H1 (cell line): ENCODE data around the gene KRT80. TPM values are rescaled to one million over a fixed set of nuclear protein-coding genes. Genes with fewer than 3 reads are reported as not detected.

Source experiments
- CTCF ChIA-PET: fragments of 300-600 bp; sonication (Branson Sonifier 250); formaldehyde crosslinking; loops from one replicate; lab custom pipeline; 2021; ENCODE audit not compliant: partially characterized antibody; lab: Charles Lee
- POLR2A ChIA-PET: fragments of 300-600 bp; sonication (Branson Sonifier 250); formaldehyde crosslinking; loops from one replicate; lab custom pipeline; 2021; ENCODE audit warnings: inconsistent platforms; ENCODE audit not compliant: partially characterized antibody; lab: Charles Lee
- DNase-seq, 2 experiments: peaks; one replicate each; pipeline versions ENCODE4 v3.0.0 to v3.0.0-alpha.2; 2010 to 2022; ENCODE audit warnings: low spot score in 2 of 2, low read depth in 1 of 2, mixed read lengths in 1 of 2
- FAIRE-seq: peaks from 2 replicates; lab custom pipeline; 2011; peaks lifted over from hg19 to GRCh38; lab: Jason Lieb, UNC
- H2AFZ ChIP-seq: 2 replicates; pipeline ENCODE4 v1.8.1; 2012; ENCODE audit warnings: low read length, inconsistent platforms
- H2AK5ac ChIP-seq: 2 replicates; pipeline ENCODE4 v1.6.1; 2013; ENCODE audit warnings: low read depth, low read length
- H2BK120ac ChIP-seq: replicated peaks from 2 replicates; pipeline ENCODE3; 2013; ENCODE audit warnings: low read depth, low read length, inconsistent platforms
- H2BK12ac ChIP-seq: 2 replicates; pipeline ENCODE4 v1.6.1; 2013; ENCODE audit warnings: low read depth, low read length
- H2BK15ac ChIP-seq: 2 replicates; pipeline ENCODE4 v1.6.1; 2013; ENCODE audit warnings: low read length
- H2BK20ac ChIP-seq: 2 replicates; pipeline ENCODE4 v1.6.1; 2013; ENCODE audit warnings: low read length
- H2BK5ac ChIP-seq: 2 replicates; pipeline ENCODE4 v1.6.1; 2013; ENCODE audit warnings: low read depth, low read length
- H3K14ac ChIP-seq: 2 replicates; pipeline ENCODE4 v1.6.1; 2013; ENCODE audit warnings: inconsistent platforms; ENCODE audit not compliant: insufficient read length
- H3K18ac ChIP-seq: 2 replicates; pipeline ENCODE4 v1.6.1; 2013; ENCODE audit warnings: low read length; ENCODE audit errors: extremely low read depth
- H3K23ac ChIP-seq: 2 replicates; pipeline ENCODE4 v1.6.1; 2013; ENCODE audit warnings: inconsistent platforms; ENCODE audit not compliant: insufficient read length
- H3K23me2 ChIP-seq: 2 replicates; pipeline ENCODE4 v1.6.1; 2013; ENCODE audit warnings: low read depth, low read length
- H3K27ac ChIP-seq: 2 replicates; pipeline ENCODE4 v1.6.1; 2011; ENCODE audit warnings: low read depth, low read length, inconsistent platforms
- H3K27me3 ChIP-seq, 4 experiments: replicated peaks in 1 of 4; 1 replicate in 1 of 4; 2 replicates in 3 of 4; pipeline versions ENCODE4 v1.6.1 to v1.8.1; 2011 to 2013; ENCODE audit warnings: low read length in 3 of 4, mild to moderate bottlenecking in 3 of 4, inconsistent platforms in 2 of 4, mixed read lengths in 2 of 4, moderate library complexity in 1 of 4; ENCODE audit not compliant: control insufficient read depth in 3 of 4, insufficient read depth in 3 of 4; ENCODE audit errors: extremely low read depth in 1 of 4
- H3K36me3 ChIP-seq, 4 experiments: 2 replicates each; pipeline versions ENCODE4 v1.6.1 to v1.8.1; 2011 to 2013; ENCODE audit warnings: mild to moderate bottlenecking in 4 of 4, low read length in 3 of 4, moderate library complexity in 2 of 4, control low read depth in 1 of 4, inconsistent platforms in 1 of 4; ENCODE audit not compliant: insufficient read depth in 4 of 4, control insufficient read depth in 2 of 4
- H3K4ac ChIP-seq: replicated peaks from 2 replicates; pipeline ENCODE3; 2013; ENCODE audit warnings: low read length, low read depth, mixed read lengths, inconsistent platforms; ENCODE audit not compliant: insufficient read length
- H3K4me1 ChIP-seq, 4 experiments: replicated peaks in 1 of 4; 1 replicate in 1 of 4; 2 replicates in 3 of 4; pipeline versions ENCODE4 v1.6.1 to v1.8.1; 2011 to 2013; ENCODE audit warnings: low read length in 3 of 4, inconsistent platforms in 2 of 4, mixed read lengths in 1 of 4; ENCODE audit not compliant: insufficient read depth in 4 of 4, control insufficient read depth in 3 of 4
- H3K4me2 ChIP-seq, 2 experiments: 2 replicates each; pipeline versions ENCODE4 v1.6.1 to v1.8.1; 2011 to 2013; ENCODE audit warnings: low read depth in 2 of 2, low read length in 2 of 2, control low read depth in 1 of 2, inconsistent platforms in 1 of 2, mild to moderate bottlenecking in 1 of 2; ENCODE audit not compliant: insufficient read depth in 1 of 2
- H3K4me3 ChIP-seq, 4 experiments: fragments of 200-600, 300-600 bp in 1 of 4; sonication (generic), shearing (Covaris generic), sonication (Bioruptor Twin) in 1 of 4; 2 replicates each; pipeline versions ENCODE4 v1.5.1 to v1.8.1; 2011 to 2016; ENCODE audit warnings: low read length in 4 of 4, low read depth in 3 of 4, control low read depth in 2 of 4, inconsistent platforms in 2 of 4, mild to moderate bottlenecking in 2 of 4, mixed read lengths in 1 of 4, moderate library complexity in 1 of 4; ENCODE audit not compliant: insufficient read depth in 2 of 4; ENCODE audit errors: extremely low read depth in 1 of 4
- H3K56ac ChIP-seq: replicated peaks from 2 replicates; pipeline ENCODE3; 2013; ENCODE audit warnings: low read depth, mild to moderate bottlenecking, mixed read lengths, low read length, inconsistent platforms; ENCODE audit not compliant: insufficient read length
- H3K79me1 ChIP-seq: 2 replicates; pipeline ENCODE4 v1.6.1; 2013; ENCODE audit warnings: low read depth, low read length, control low read depth
- H3K79me2 ChIP-seq, 2 experiments: 2 replicates each; pipeline versions ENCODE4 v1.6.1 to v1.8.1; 2012 to 2013; ENCODE audit warnings: low read length in 2 of 2, mild to moderate bottlenecking in 2 of 2, inconsistent platforms in 1 of 2; ENCODE audit not compliant: insufficient read depth in 2 of 2, control insufficient read depth in 1 of 2
- H3K9ac ChIP-seq, 4 experiments: replicated peaks in 1 of 4; 1 replicate in 1 of 4; 2 replicates in 3 of 4; pipeline versions ENCODE4 v1.6.1 to v1.8.1; 2011 to 2013; ENCODE audit warnings: low read depth in 3 of 4, low read length in 3 of 4, control low read depth in 2 of 4, mild to moderate bottlenecking in 2 of 4, moderate library complexity in 2 of 4, inconsistent platforms in 1 of 4; ENCODE audit errors: extremely low read depth in 1 of 4
- H3K9me3 ChIP-seq, 2 experiments: 2 replicates each; pipeline versions ENCODE4 v1.6.1 to v1.8.1; 2012 to 2013; ENCODE audit warnings: mild to moderate bottlenecking in 2 of 2, moderate library complexity in 2 of 2, control low read depth in 1 of 2, inconsistent platforms in 1 of 2, low read depth in 1 of 2, low read length in 1 of 2, mixed read lengths in 1 of 2; ENCODE audit not compliant: insufficient read depth in 2 of 2
- H4K20me1 ChIP-seq, 2 experiments: replicated peaks in 1 of 2; 2 replicates each; pipeline versions ENCODE3 to v1.8.1; 2011 to 2013; ENCODE audit warnings: inconsistent platforms in 2 of 2, low read length in 2 of 2, mild to moderate bottlenecking in 1 of 2; ENCODE audit not compliant: insufficient read depth in 2 of 2, control insufficient read depth in 1 of 2
- H4K5ac ChIP-seq: 2 replicates; pipeline ENCODE4 v1.6.1; 2013; ENCODE audit warnings: low read length, low read depth, mixed read lengths, inconsistent platforms; ENCODE audit not compliant: insufficient read length
- H4K8ac ChIP-seq: 2 replicates; pipeline ENCODE4 v1.8.0; 2013; ENCODE audit warnings: mild to moderate bottlenecking, moderate library complexity, low read length, inconsistent platforms; ENCODE audit not compliant: insufficient read depth; ENCODE audit errors: extremely low read depth
- H4K91ac ChIP-seq: replicated peaks from 2 replicates; pipeline ENCODE3; 2013; ENCODE audit warnings: low read length, mixed read lengths, inconsistent platforms; ENCODE audit not compliant: insufficient read length
- HDAC2 ChIP-seq, 2 experiments: fragments of 300-600 bp in 1 of 2; sonication (generic) in 1 of 2; IDR thresholded peaks; 2 replicates each; pipeline ENCODE4 v1.6.1; 2011 to 2012; ENCODE audit warnings: low read depth in 2 of 2, low read length in 2 of 2, mild to moderate bottlenecking in 2 of 2, moderate library complexity in 2 of 2, borderline replicate concordance in 1 of 2, inconsistent platforms in 1 of 2
- KDM1A ChIP-seq: fragments of 200-600, 300-600 bp; sonication (generic); IDR thresholded peaks from 2 replicates; pipeline ENCODE4 v1.7.1; 2016; ENCODE audit warnings: mild to moderate bottlenecking, low read length, borderline replicate concordance
- SAP30 ChIP-seq: fragments of 300-600 bp; sonication (generic); IDR thresholded peaks from 2 replicates; pipeline ENCODE4 v1.7.1; 2012; ENCODE audit warnings: low read length, moderate library complexity, mild to moderate bottlenecking, inconsistent platforms; ENCODE audit not compliant: insufficient read depth, insufficient replicate concordance
- WGBS, 2 experiments: shearing (Covaris generic) in 1 of 2; methylation state at CpG; one replicate each; pipeline versions ENCODE4 v1.1.6 to v1.1.7; 2013 to 2015; ENCODE audit warnings: low lambda C conversion rate in 2 of 2, mixed read lengths in 2 of 2, inconsistent platforms in 1 of 2, low coverage in 1 of 2, missing lambda C conversion rate in 1 of 2; ENCODE audit not compliant: insufficient replicate concordance in 2 of 2, insufficient coverage in 1 of 2, insufficient read length in 1 of 2; ENCODE audit errors: extremely low coverage in 1 of 2, missing lambda C conversion rate in 1 of 2; 5-methylcytosine and 5-hydroxymethylcytosine counted together
- polyA plus RNA-seq, 7 experiments: library from polyadenylated mRNA; depleted of rRNA in 3 of 7; stranded (reverse) in 5 of 7; unstranded in 2 of 7; fragments of >200 nt in 5 of 7; fragments of 200-250 nt in 2 of 7; gene quantifications; 1 replicate in 5 of 7; 2 replicates in 1 of 7; 4 replicates in 1 of 7; pipeline versions ENCODE4 v1.2.1 to v1.2.3, GENCODE V29; 2011 to 2013; ENCODE audit warnings: missing spikeins in 2 of 7, mixed read lengths in 2 of 7
- total RNA-seq: library from RNA; stranded (reverse); fragmentation: NEBNext Ultra II Directional; extraction: Animal tissue kit (Norgen Biotek cat#: 25700); gene quantifications from 2 replicates; pipeline ENCODE4 v1.2.1, GENCODE V29; 2021

KRT80 gene
- total and polyA plus RNA-seq, 2 of the 8 experiments (the other 6 are each of a cell fraction or from before 2014, with no cell fraction given): 0.05 TPM; not detected in 1

- Histone ChIP-seq H3K18ac (peak overlapping the region; percentile 95), H2AK5ac (peak overlapping the region; percentile 86), H4K20me1 (no peaks in the 10 kb centered on the region), H3K4me2 (peak overlapping the region in 1 of 2 experiments; percentile 49; a peak in 1 of 4 replicates), H2BK120ac (peak overlapping the region; percentile 60), H3K14ac (no peak overlapping the region), H3K23ac (no peak overlapping the region), H3K79me1 (no peaks in the 10 kb centered on the region), H4K8ac (peak overlapping the region; percentile 69; the same call in 1 of the 2 replicates), H2AFZ (peak overlapping the region; percentile 26; the same call in 1 of the 2 replicates), H3K4me3 (no peak overlapping the region), H3K4me1 (peaks cover 23 to 48% (median 34%) of the 10 kb centered on the region in 4 experiments), H4K91ac (peak overlapping the region; percentile 99), H3K4ac (peak overlapping the region; percentile 40), H2BK12ac (peak overlapping the region; percentile 94), H3K36me3 (no peaks in the 10 kb centered on the region), H3K9me3 (no peaks in the 10 kb centered on the region), H3K27me3 (no peaks in the 10 kb centered on the region), H3K27ac (peak overlapping the region; percentile 71; the same call in 1 of the 2 replicates), H3K23me2 (0 out of 2 replicates have a peak, but pooled peaks cover 2% of the 10 kb centered on the region), H3K56ac (no peak overlapping the region), H2BK15ac (peak overlapping the region; percentile 73), H4K5ac (peak overlapping the region; percentile 40), H3K79me2 (no peaks in the 10 kb centered on the region), H3K9ac (no peak overlapping the region), H2BK20ac (peak overlapping the region; percentile 97; the same call in 1 of the 2 replicates), H2BK5ac (peak overlapping the region; percentile 89; the same call in 1 of the 2 replicates)
- FAIRE-seq (no peak), DNase-seq (no peak)
- POLR2A ChIA-PET: interaction anchor here (1.1 to 3.0 kb wide), 5 partner anchors 9 to 117 kb away, joined by 3 to 10 read pairs (median 5); partner anchors contain the start of gene SMIM41
- CTCF ChIA-PET: interaction anchor here (0.6 to 12.6 kb wide), 17 partner anchors 9 to 269 kb away, joined by 3 to 338 read pairs (median 4); partner anchors contain the start of gene SMIM41
- 87% methylated on average over 21 of the region's 21 CpGs; no CpG with 5 or more reads in 1 of the 2 experiments for WGBS, 2 experiments
- no peak for TF ChIP-seq SAP30
- TF ChIP-seq KDM1A: peak; percentile 93; the same call in 1 of the 2 replicates
- TF ChIP-seq HDAC2 (IDR thresholded peaks at IDR 0.05; ENCODE audit: borderline replicate concordance in 1 of 2, low read depth in 2 of 2, low read length in 2 of 2): peak in 1 of 2 experiments; percentile 60; a peak in 1 of 4 replicates
Observed at GRCh38 chr12:52126605-52127578, 64.9 kb downstream of the KRT80 start.
